Parathyroid adenoma (tissue), 2 donors: Measurements from ENCODE around the gene S100A12.

Source experiments
- H2AFZ ChIP-seq: fragments of 300-600 bp; sonication (generic); one replicate; pipeline ENCODE4 v1.7.0; 2017; ENCODE audit warnings: antibody characterized with exemption, mild to moderate bottlenecking
- H3K27ac ChIP-seq: fragments of 300-600 bp; sonication (generic); one replicate; pipeline ENCODE4 v1.7.0; 2017
- H3K27me3 ChIP-seq: fragments of 300-600 bp; sonication (generic); one replicate; pipeline ENCODE4 v1.7.0; 2017; ENCODE audit warnings: low read length; ENCODE audit not compliant: control insufficient read depth, insufficient read depth
- H3K36me3 ChIP-seq: fragments of 300-600 bp; sonication (generic); one replicate; pipeline ENCODE4 v1.7.0; 2017; ENCODE audit warnings: low read length; ENCODE audit not compliant: control insufficient read depth, insufficient read depth
- H3K4me1 ChIP-seq: fragments of 300-600 bp; sonication (generic); one replicate; pipeline ENCODE4 v1.7.0; 2017; ENCODE audit warnings: control low read depth
- H3K4me2 ChIP-seq: fragments of 300-600 bp; sonication (generic); one replicate; pipeline ENCODE4 v1.7.0; 2017; ENCODE audit warnings: low read length
- H3K4me3 ChIP-seq: fragments of 300-600 bp; sonication (generic); one replicate; pipeline ENCODE4 v1.7.0; 2017; ENCODE audit warnings: low read depth, low read length
- H3K79me2 ChIP-seq: fragments of 300-600 bp; sonication (generic); one replicate; pipeline ENCODE4 v1.7.0; 2017; ENCODE audit warnings: control low read depth
- H3K9ac ChIP-seq: fragments of 300-600 bp; sonication (generic); one replicate; pipeline ENCODE4 v1.7.0; 2017; ENCODE audit warnings: mild to moderate bottlenecking
- H3K9me3 ChIP-seq: fragments of 300-600 bp; sonication (generic); one replicate; pipeline ENCODE4 v1.7.0; 2017; ENCODE audit warnings: low read length; ENCODE audit not compliant: control insufficient read depth
- TF ChIP-seq, protein P1 (sequence below): fragments of 300-600 bp; sonication (generic); IDR thresholded peaks from one replicate; pipeline ENCODE4 v1.7.0; 2017; ENCODE audit warnings: antibody characterized with exemption, mild to moderate bottlenecking
- donor health status: primary hyperparathyroidism.

The S100A12 gene

DNA sequence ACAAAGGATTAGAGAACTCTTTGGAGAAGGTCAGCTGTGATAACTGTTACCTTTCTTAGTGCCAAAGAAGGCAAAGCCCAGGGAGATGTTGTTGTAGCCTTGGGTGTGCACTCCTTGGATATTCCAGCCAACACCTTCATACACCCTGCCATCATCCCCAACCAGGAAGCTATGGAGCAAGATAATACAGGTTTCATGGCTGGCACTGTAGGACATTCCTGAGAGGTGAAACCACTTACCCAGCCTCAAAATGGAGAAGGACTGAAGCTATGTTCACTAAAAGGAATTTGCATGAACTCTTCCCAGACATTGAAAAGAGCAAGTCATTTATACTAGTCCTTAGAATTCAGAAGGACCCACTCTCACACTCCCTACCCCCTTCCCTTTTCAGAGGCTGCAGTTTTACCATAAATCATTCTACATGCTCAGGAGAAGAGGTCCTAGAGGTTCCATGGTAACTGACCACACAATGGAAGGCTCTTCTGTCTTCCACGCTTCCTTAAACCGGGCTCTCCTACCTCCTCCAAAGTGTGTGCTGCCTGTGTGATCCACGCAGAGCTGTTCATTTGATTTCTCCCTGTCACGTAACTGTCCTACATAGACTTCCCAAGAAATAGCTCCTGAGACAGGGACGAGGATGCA lies 32.3 kb downstream of the S100A12 start:
- no peak overlapping the region for H3K9ac ChIP-seq
- H3K27me3 ChIP-seq: no peaks in the 10 kb centered on the region
- TF ChIP-seq, protein P1, sequence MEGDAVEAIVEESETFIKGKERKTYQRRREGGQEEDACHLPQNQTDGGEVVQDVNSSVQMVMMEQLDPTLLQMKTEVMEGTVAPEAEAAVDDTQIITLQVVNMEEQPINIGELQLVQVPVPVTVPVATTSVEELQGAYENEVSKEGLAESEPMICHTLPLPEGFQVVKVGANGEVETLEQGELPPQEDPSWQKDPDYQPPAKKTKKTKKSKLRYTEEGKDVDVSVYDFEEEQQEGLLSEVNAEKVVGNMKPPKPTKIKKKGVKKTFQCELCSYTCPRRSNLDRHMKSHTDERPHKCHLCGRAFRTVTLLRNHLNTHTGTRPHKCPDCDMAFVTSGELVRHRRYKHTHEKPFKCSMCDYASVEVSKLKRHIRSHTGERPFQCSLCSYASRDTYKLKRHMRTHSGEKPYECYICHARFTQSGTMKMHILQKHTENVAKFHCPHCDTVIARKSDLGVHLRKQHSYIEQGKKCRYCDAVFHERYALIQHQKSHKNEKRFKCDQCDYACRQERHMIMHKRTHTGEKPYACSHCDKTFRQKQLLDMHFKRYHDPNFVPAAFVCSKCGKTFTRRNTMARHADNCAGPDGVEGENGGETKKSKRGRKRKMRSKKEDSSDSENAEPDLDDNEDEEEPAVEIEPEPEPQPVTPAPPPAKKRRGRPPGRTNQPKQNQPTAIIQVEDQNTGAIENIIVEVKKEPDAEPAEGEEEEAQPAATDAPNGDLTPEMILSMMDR: no peak
- no peaks in the 10 kb centered on the region for H3K4me1 ChIP-seq
- H3K9me3 ChIP-seq: no peaks in the 10 kb centered on the region
- H2AFZ ChIP-seq: no peak overlapping the region
- no peak overlapping the region for H3K4me3 ChIP-seq
- H3K79me2 ChIP-seq: no peaks in the 10 kb centered on the region
- H3K36me3 ChIP-seq: no peaks in the 10 kb centered on the region
- no peak overlapping the region for H3K4me2 ChIP-seq
- no peak overlapping the region for H3K27ac ChIP-seq

DNA sequence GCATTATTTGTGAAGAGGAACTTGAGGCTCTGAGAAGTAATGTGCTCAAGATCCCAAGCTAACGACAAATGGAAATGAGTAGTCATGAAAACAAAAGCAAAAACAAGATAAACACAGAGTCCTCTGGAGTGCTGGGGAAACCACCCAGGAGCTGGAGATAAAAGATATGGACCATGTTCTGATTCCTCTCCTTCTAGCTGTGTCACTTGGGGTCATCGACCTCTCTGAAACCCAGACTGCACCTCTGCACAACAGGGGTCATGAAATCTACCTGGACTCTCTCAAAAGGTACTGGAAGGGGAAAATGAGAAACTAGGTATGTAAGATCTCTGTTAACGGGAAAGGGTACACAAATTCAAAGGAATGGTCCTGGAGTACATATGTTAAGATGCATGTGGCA lies 33.2 kb downstream of the S100A12 start:
- TF ChIP-seq, protein P1: no peak
- no peaks in the 10 kb centered on the region for H3K79me2 ChIP-seq
- no peak overlapping the region for H3K4me2 ChIP-seq
- H3K27me3 ChIP-seq: no peaks in the 10 kb centered on the region
- H3K4me3 ChIP-seq: no peak overlapping the region
- no peaks in the 10 kb centered on the region for H3K9me3 ChIP-seq
- H2AFZ ChIP-seq: no peak overlapping the region
- H3K4me1 ChIP-seq: no peaks in the 10 kb centered on the region
- H3K9ac ChIP-seq: no peak overlapping the region
- H3K27ac ChIP-seq: no peak overlapping the region
- H3K36me3 ChIP-seq: no peaks in the 10 kb centered on the region

DNA sequence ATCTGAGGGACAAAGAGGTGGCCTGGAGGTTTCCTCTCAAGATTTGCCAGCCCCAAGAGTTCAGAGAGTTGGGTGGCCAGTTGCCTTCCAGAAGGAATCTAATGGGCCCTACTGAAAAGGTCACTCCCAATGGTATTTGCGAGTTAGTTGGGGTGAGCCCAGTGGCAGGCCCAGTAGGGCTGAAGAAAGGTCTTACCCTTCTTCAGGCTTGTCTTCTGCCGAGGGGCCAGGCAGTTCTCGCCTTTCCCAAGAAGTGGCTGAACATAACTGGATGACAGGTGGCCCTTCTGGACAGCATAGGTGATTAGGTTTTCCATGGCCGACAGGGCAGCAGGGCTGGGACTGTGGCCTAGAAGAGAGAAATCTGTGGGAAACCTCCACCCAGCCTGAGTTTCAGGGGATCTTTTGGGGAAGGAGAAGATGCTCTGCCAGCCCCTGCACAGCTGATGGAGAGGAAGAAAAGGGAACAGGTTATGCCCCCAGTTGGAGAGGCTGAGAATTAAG lies 33.9 kb downstream of the S100A12 start:
- Histone ChIP-seq H3K4me1 (no peaks in the 10 kb centered on the region), H3K9me3 (no peaks in the 10 kb centered on the region), H3K4me2 (no peak overlapping the region), H3K27ac (no peak overlapping the region), H3K36me3 (no peaks in the 10 kb centered on the region), H2AFZ (no peak overlapping the region), H3K9ac (no peak overlapping the region), H3K79me2 (no peaks in the 10 kb centered on the region), H3K4me3 (no peak overlapping the region), H3K27me3 (no peaks in the 10 kb centered on the region)
- TF ChIP-seq, protein P1: no peak

DNA sequence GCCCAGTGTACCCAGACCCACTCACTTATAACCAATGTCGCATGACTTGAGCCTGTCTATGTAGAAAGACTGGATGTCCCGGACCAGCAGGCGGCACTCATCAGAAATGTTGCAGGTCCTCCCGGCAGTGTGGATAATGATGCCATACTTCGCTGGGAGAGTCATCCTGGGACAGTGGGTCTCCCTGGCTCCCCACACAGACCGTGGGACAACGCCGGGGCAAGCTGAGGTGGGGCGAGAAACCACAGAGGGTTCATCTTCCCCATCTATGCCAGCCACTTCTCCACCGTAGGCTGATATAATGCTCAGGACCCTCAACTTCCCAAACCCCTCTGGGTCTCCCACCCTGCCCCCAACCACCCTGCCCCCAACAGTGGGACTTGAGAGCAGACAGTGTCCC lies 35.1 kb downstream of the S100A12 start:
- Histone ChIP-seq H3K4me2 (no peak overlapping the region), H3K9ac (no peak overlapping the region), H3K9me3 (no peaks in the 10 kb centered on the region), H3K4me1 (no peaks in the 10 kb centered on the region), H3K4me3 (no peak overlapping the region), H3K36me3 (no peaks in the 10 kb centered on the region), H2AFZ (no peak overlapping the region), H3K27me3 (no peaks in the 10 kb centered on the region), H3K27ac (no peak overlapping the region), H3K79me2 (no peaks in the 10 kb centered on the region)
- TF ChIP-seq, protein P1: no peak

DNA sequence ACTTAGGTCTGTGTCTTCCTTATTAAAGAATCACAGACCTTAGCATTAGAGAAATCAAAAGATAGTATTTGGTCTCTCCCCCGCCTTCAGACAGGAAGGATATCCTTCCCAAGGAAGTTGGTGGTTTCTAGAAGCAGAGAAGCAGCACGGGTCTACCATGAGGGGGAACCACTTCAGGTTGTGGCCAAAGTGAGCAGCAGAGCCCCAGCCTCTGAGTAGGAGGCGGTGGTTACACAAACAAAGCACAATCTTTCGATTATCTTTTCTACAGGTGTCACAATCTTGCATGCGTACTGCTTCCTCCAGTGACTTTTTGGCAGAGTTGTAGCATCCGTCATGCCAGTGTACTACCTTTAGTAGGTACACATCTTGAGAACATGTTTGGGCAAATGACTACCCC lies 35.6 kb downstream of the S100A12 start:
- Histone ChIP-seq H3K36me3 (no peaks in the 10 kb centered on the region), H3K4me3 (no peak overlapping the region), H3K9ac (no peak overlapping the region), H3K27ac (no peak overlapping the region), H2AFZ (no peak overlapping the region), H3K79me2 (no peaks in the 10 kb centered on the region), H3K27me3 (no peaks in the 10 kb centered on the region), H3K9me3 (no peaks in the 10 kb centered on the region), H3K4me2 (no peak overlapping the region), H3K4me1 (no peaks in the 10 kb centered on the region)
- TF ChIP-seq, protein P1: no peak
